HL-60 (cell line): ENCODE results near the gene NPR3.

Source experiments
- CTCF ChIP-seq: IDR thresholded peaks from one replicate; pipeline ENCODE4 v1.5.1; 2011; ENCODE audit warnings: low read length, control low read depth, inconsistent platforms; ENCODE audit not compliant: insufficient read depth
- GABPA ChIP-seq: IDR thresholded peaks from 2 replicates; pipeline ENCODE4 v1.6.1; 2012; ENCODE audit warnings: low read depth
- POLR2AphosphoS5 ChIP-seq: IDR thresholded peaks from 2 replicates; pipeline ENCODE4 v1.6.1; 2012; ENCODE audit warnings: low read depth
- SPI1 ChIP-seq: IDR thresholded peaks from 2 replicates; pipeline ENCODE4 v1.6.1; 2012; ENCODE audit warnings: low read depth, mild to moderate bottlenecking, borderline replicate concordance

- TF ChIP-seq CTCF (no peak), POLR2AphosphoS5 (no peak), SPI1 (no peak), GABPA (no peak)
These were observed 23.8 kb downstream of the NPR3 start for GRCh38 chr5:32734827-32735378.
